Sigmoid colon (tissue), 3 donors: ENCODE data around the gene KCNH1.
"Not testable (repeated sequence)": the region's sequence is repeated elsewhere in the genome, so short reads cannot be mapped to it uniquely, and the experiment has no call there.

Experiments
- POLR2A ChIP-seq, 2 donors: fragments of 450-650 bp; IDR thresholded peaks; one replicate each; pipeline ENCODE4 v1.6.1; 2016; ENCODE audit warnings: antibody characterized with exemption in 2 of 2, mild to moderate bottlenecking in 2 of 2, moderate library complexity in 2 of 2
- TF ChIP-seq, protein P1 (sequence below), 4 experiments: fragments of 450-650 bp in 3 of 4; fragments of 200-600 bp in 1 of 4; IDR thresholded peaks; one replicate each; pipeline ENCODE4 v1.5.1; 2016 to 2019; ENCODE audit warnings: antibody characterized with exemption in 4 of 4, mild to moderate bottlenecking in 3 of 4, moderate library complexity in 2 of 4

- TF ChIP-seq, protein P1, sequence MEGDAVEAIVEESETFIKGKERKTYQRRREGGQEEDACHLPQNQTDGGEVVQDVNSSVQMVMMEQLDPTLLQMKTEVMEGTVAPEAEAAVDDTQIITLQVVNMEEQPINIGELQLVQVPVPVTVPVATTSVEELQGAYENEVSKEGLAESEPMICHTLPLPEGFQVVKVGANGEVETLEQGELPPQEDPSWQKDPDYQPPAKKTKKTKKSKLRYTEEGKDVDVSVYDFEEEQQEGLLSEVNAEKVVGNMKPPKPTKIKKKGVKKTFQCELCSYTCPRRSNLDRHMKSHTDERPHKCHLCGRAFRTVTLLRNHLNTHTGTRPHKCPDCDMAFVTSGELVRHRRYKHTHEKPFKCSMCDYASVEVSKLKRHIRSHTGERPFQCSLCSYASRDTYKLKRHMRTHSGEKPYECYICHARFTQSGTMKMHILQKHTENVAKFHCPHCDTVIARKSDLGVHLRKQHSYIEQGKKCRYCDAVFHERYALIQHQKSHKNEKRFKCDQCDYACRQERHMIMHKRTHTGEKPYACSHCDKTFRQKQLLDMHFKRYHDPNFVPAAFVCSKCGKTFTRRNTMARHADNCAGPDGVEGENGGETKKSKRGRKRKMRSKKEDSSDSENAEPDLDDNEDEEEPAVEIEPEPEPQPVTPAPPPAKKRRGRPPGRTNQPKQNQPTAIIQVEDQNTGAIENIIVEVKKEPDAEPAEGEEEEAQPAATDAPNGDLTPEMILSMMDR (IDR thresholded peaks at IDR 0.05): not testable (repeated sequence)
- not testable (repeated sequence) for TF ChIP-seq POLR2A (IDR thresholded peaks at IDR 0.05)
Observed at GRCh38 chr1:210995931-210996330, 138.0 kb downstream of the KCNH1 start.
